Lung (tissue), 12 donors: ENCODE data around the gene SAMD9L. TPM values are rescaled to one million over a fixed set of nuclear protein-coding genes. Genes with fewer than 3 reads are reported as not detected.

Source experiments
- ATAC-seq: fragments of 200-7000 bp; cut with Tn5 transposase; one replicate; pipeline ENCODE4 v1.9.1; 2020; ENCODE audit warnings: moderate number of reproducible peaks; ENCODE audit not compliant: insufficient read depth, low FRiP score
- DNase-seq, 3 donors: peaks; one replicate each; pipeline ENCODE4 v3.0.0-alpha.2; 2013 to 2017
- H3K27ac ChIP-seq, 2 donors: one replicate each; pipeline ENCODE4 v1.5.1; 2013; ENCODE audit warnings: mild to moderate bottlenecking in 2 of 2, moderate library complexity in 2 of 2, control low read depth in 1 of 2, inconsistent platforms in 1 of 2, low read depth in 1 of 2, low read length in 1 of 2
- H3K27me3 ChIP-seq, 3 donors: one replicate each; pipeline ENCODE4 v1.5.1; 2013; ENCODE audit warnings: low read length in 2 of 3; ENCODE audit not compliant: control insufficient read depth in 3 of 3, insufficient read depth in 3 of 3
- H3K36me3 ChIP-seq, 4 donors: one replicate each; pipeline ENCODE4 v1.5.1; 2013; ENCODE audit warnings: low read length in 4 of 4, mild to moderate bottlenecking in 1 of 4, moderate library complexity in 1 of 4; ENCODE audit not compliant: control insufficient read depth in 4 of 4, insufficient read depth in 4 of 4
- H3K4me1 ChIP-seq, 5 donors: one replicate each; pipeline ENCODE4 v1.5.1; 2013; ENCODE audit warnings: low read length in 5 of 5, mild to moderate bottlenecking in 2 of 5, moderate library complexity in 1 of 5; ENCODE audit not compliant: control insufficient read depth in 5 of 5, insufficient read depth in 5 of 5
- H3K4me3 ChIP-seq: one replicate; pipeline ENCODE4 v1.5.1; 2013; ENCODE audit warnings: mild to moderate bottlenecking, control low read depth, moderate library complexity
- H3K9ac ChIP-seq, 2 donors: one replicate each; pipeline ENCODE4 v1.5.1; 2013; ENCODE audit warnings: low read length in 2 of 2, control low read depth in 1 of 2; ENCODE audit not compliant: insufficient read depth in 1 of 2
- H3K9me3 ChIP-seq, 4 donors: one replicate each; pipeline ENCODE4 v1.5.1; 2013; ENCODE audit warnings: low read length in 3 of 4, mild to moderate bottlenecking in 1 of 4, moderate library complexity in 1 of 4; ENCODE audit not compliant: control insufficient read depth in 4 of 4, insufficient read depth in 3 of 4
- WGBS, 2 donors: extraction: QIAGEN DNeasy Blood & Tissue Kit; methylation state at CpG; one replicate each; pipeline ENCODE4 v1.1.7; 2013; 5-methylcytosine and 5-hydroxymethylcytosine counted together
- polyA plus RNA-seq, 2 donors: library from polyadenylated mRNA; stranded (reverse); fragments of 200-250 nt; gene quantifications; one replicate each; pipeline ENCODE4 v1.2.1, GENCODE V29; 2013
- total RNA-seq, 2 donors: library from RNA; depleted of rRNA in 1 of 2; stranded (reverse); fragments of >200 nt in 1 of 2; gene quantifications; one replicate each; pipeline ENCODE4 v1.2.1, GENCODE V29; 2014 to 2021
- TF ChIP-seq, protein P1 (sequence below): IDR thresholded peaks from 2 replicates; pipeline ENCODE4 v1.5.1; 2012; ENCODE audit warnings: mild to moderate bottlenecking; ENCODE audit errors: control extremely low read depth, extremely low read depth
- donor health status: control.
- donor health status: control.
- donor health status: Bipolar disorder and iron deficiency.
- donor health status: healthy.
- donor health status: DM: yes; HTN: yes; CAD: no.

SAMD9L gene
- total and polyA plus RNA-seq, 4 donors, result 6.4 to 23.9 (median 18.5) TPM

- DNase-seq (no peak), ATAC-seq (no peak)
- H3K36me3 ChIP-seq, result no peaks in the 10 kb centered on the region
- no peak overlapping the region for H3K27ac ChIP-seq
- no peak overlapping the region for H3K4me3 ChIP-seq
- TF ChIP-seq, protein P1, sequence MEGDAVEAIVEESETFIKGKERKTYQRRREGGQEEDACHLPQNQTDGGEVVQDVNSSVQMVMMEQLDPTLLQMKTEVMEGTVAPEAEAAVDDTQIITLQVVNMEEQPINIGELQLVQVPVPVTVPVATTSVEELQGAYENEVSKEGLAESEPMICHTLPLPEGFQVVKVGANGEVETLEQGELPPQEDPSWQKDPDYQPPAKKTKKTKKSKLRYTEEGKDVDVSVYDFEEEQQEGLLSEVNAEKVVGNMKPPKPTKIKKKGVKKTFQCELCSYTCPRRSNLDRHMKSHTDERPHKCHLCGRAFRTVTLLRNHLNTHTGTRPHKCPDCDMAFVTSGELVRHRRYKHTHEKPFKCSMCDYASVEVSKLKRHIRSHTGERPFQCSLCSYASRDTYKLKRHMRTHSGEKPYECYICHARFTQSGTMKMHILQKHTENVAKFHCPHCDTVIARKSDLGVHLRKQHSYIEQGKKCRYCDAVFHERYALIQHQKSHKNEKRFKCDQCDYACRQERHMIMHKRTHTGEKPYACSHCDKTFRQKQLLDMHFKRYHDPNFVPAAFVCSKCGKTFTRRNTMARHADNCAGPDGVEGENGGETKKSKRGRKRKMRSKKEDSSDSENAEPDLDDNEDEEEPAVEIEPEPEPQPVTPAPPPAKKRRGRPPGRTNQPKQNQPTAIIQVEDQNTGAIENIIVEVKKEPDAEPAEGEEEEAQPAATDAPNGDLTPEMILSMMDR, result no peak
- 68 to 70% methylated on average over 6 of the region's 6 CpGs for WGBS, 2 donors
- no peaks in the 10 kb centered on the region for H3K9me3 ChIP-seq
- no peak overlapping the region for H3K9ac ChIP-seq
- peaks cover 0 to 7% (median 2%) of the 10 kb centered on the region in 3 donors for H3K27me3 ChIP-seq
- H3K4me1 ChIP-seq, result no peaks in the 10 kb centered on the region
Measured at GRCh38 chr7:93188870-93189634, 40.9 kb upstream of the SAMD9L start.

GRCh38 chr7:93185303-93186027, 37.3 kb upstream of the SAMD9L start:
- WGBS, 2 donors, result 53 to 69% methylated on average over 1 of the region's 1 CpG
- Histone ChIP-seq H3K4me1 (no peaks in the 10 kb centered on the region), H3K4me3 (no peak overlapping the region), H3K27me3 (peaks cover 0 to 3% (median 2%) of the 10 kb centered on the region in 3 donors), H3K36me3 (no peaks in the 10 kb centered on the region), H3K27ac (no peak overlapping the region), H3K9ac (no peak overlapping the region), H3K9me3 (no peaks in the 10 kb centered on the region)
- TF ChIP-seq, protein P1, result no peak
- DNase-seq (no peak), ATAC-seq (no peak)

DNA sequence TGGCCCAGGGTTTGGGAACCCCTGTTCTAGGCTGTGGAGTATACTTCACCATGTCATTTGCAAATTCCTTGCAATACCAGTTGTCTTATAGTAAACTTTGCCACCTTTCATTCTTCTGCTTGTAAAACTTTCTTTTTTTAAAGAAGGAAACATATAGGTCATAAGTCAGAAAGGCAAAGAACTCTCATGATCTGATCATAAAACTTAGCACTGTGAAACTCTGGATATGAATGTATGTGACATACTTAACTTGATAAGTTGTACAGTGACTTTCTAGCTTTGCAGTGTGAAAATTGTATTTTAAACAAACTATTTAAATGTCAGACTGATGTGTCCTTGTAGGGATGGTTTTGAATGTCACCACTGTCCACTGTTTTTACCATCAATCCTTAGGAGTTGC, 31.0 kb upstream of the SAMD9L start:
- no peak overlapping the region for H3K9ac ChIP-seq
- DNase-seq (no peak), ATAC-seq (no peak)
- H3K36me3 ChIP-seq, result no peaks in the 10 kb centered on the region
- H3K9me3 ChIP-seq, result no peaks in the 10 kb centered on the region
- H3K4me3 ChIP-seq, result no peak overlapping the region
- no peak overlapping the region for H3K27ac ChIP-seq
- H3K27me3 ChIP-seq, result no peaks in the 10 kb centered on the region
- TF ChIP-seq, protein P1, result no peak
- H3K4me1 ChIP-seq, result no peaks in the 10 kb centered on the region
